NOMO-1 treated with dmso at 0.1 percent for 144 hours (cell line): ENCODE results near the gene SPDYC.
"Not testable (repeated sequence)": the region's sequence is repeated elsewhere in the genome, so short reads cannot be mapped to it uniquely, and the experiment has no call there.

Source experiments
- DNase-seq: peaks from one replicate; lab custom pipeline; 2025; ENCODE audit not compliant: unreplicated experiment; lab: John Stamatoyannopoulos, UW

The SPDYC gene

DNA sequence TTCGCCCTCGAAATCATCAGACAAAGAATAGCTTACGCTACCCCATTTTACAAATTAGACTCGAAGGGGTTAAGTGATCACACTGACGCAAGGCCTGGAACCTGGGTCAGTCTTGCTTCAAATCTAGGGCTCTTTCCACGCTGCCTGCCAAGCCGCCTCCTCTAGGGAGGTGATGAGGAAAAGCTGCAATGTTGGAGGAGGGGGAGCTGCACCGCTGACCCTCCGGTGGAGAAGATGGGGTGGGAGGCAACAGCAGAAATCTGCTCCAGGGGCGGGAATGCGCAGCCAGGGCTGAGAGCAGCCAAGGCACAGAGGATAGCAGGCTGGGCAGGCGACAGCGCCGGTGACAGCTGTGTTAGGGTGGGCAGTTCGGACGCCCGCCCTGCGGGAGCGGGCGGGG lies 36.3 kb upstream of the SPDYC start:
- DNase-seq, result no peak

DNA sequence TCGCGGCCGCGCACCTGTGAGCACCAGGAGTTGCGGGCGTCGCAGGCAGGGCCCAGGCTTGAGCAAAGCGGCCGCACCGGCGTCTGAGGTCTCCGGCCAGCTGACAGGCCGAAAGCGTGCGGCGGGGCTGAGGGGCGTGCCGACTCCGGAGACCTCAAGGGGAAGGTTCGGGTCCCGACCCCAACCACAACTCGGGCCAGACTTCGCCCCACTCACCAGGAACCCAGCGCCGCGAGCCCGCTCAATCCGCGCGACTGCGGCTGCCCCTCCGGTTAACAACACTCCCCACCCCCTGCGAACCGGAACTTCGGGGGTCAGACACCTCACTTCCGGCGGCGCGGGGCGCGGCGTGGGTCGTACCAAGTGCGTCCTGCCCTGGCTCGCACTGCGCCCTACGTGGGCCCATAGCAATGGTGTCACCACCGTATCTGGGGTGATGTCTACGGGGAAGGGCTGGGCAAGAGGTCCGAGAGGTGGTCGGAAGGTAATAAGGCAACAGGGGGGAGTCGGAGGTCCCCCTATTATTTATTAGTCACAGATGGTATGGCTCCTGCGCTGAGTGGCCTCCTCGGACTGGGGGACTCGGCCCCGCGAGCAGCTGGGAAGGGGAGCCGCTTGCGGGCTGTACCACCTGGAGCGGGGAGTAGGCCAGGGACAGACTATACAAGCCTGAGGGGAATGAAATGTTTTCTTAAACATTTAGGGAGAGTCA lies 35.6 kb upstream of the SPDYC start, which contains the start of gene SYVN1:
Gene SYVN1 (minus strand): TSS at position 280 of the 712 bp plus-strand sequence. CDS start 918 bp downstream, outside the sequence.
- DNase-seq, result peak; percentile 91

- DNase-seq, result peak; percentile 95
Observed at GRCh38 chr11:65134952-65135632, 34.9 kb upstream of the SPDYC start.

DNA sequence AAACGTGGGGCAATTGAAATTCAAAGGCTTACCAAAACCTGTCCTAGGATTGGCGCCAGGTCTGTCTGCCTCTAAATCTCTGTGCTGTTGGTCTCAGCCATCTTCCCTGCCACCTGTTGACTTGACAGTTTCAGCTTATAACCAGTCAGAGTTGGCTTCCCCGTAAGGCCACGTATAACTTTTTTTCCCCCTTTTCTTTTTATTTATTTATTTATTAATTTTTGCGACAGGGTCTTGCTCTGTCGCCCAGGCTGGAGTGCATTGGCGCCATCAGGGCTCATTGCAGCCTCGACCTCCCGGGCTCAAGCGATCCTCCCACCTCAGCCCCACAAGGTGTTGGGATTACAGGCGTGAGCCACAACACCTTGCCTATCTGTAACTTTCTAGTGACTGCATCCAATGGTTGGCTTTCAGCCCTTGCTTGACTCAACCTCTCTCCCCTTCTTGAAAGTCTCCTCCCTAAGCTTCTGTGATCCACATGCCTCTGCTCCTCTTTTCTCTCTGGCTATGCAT lies 34.3 kb upstream of the SPDYC start:
- DNase-seq, result no peak

DNA sequence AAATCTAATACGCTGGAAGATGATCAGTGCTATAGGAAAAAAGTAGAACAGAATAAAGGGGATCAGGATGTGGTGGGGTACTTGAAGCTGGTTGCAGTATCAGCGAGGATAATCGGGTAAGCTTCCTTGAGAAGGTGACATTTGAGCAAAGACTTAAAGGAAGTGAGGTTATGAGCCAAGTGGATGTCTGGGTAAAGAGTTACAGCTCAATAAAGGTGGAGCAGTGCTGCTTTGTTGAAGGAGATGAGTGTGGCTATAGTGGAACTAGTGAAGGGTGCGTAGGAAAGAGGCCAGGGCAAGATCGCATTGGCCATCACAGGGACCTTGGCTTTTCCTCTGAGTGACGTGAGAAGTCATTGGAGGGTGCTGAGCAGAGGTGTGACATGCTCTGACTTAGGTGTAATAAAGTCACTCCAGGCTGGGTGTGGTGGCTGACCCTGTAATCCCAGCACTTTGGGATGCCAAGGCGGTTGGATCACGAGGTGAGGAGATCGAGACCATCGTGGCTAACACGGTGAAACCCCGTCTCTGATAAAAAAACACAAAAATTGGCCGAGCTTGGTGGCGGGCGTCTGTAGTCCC lies 33.4 kb upstream of the SPDYC start:
- DNase-seq, result no peak

DNA sequence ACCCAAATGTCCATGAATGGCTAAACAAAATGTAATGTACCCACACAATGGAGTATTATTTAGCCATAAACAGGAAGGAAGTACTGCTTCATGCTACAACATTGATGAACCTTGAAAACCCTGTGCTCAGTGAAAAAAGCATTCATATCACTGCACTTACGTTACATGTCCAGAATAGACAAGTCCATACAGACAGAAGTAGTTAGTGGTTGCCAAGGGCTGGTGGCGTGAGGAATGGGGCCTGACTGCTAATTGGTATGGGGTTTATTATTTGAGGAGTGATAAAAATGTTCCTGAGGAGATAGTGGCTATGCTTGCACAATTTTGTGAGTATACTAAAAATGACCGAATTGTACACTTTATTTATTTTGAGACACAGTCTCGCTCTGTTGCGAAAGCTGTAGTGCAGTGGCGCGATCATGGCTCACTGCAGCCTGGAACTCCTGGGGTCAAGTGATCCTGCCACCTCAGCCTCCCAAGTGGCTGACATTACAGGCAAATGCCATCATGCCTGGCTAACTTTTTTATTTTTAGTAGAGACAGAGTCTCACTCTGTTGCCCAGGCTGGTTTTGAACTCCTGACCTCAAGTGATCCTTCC lies 28.0 kb upstream of the SPDYC start:
- DNase-seq, result no peak

- no peak for DNase-seq
Observed at GRCh38 chr11:65147352-65148075, 22.5 kb upstream of the SPDYC start.

GRCh38 chr11:65148657-65149056 lies 21.4 kb upstream of the SPDYC start:
- DNase-seq, result no peak

- DNase-seq, result not testable (repeated sequence)
Observed at GRCh38 chr11:65150131-65150508, 19.9 kb upstream of the SPDYC start.

DNA sequence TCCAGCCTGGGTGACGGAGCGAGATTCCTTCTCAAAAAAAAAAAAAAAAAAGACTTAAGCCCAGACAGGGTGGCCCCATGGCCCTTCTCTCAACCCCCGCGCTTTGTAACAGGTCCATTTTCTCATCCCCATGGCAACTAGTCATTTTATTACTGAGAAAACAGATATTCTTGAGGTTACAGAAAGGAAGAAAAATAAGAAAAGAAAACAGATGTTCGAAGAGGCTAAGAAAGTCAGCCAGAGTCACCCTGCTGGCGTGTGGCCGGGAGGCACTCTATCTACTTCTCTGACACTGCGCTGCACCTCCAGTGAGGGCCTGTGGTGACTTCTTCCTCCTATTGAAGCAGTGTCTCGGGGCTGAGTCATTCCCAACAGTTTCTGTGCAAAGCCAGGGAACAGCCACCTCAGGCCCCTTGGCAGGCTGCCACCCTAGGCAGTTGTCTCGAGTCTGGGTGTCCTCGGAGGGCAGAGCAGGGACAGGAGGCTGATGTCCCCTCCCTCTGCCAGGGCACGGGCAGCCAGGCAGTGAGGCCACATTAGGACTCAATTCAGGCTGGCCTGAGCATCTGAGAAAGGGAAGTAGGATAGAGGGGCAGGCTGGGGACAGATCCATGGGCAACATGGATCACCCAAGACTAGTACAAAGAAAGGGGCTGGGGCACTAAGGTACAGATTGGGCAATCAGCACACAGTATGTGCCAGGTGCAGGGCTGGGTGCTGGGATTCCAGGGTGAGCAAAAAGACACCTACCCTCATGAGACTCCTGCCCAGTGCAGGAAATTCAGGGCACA lies 19.3 kb upstream of the SPDYC start:
- peak; percentile 78 for DNase-seq

GRCh38 chr11:65151331-65151899 lies 18.6 kb upstream of the SPDYC start:
- DNase-seq, result no peak

- no peak for DNase-seq
Observed at GRCh38 chr11:65152122-65152521, 17.9 kb upstream of the SPDYC start.

DNA sequence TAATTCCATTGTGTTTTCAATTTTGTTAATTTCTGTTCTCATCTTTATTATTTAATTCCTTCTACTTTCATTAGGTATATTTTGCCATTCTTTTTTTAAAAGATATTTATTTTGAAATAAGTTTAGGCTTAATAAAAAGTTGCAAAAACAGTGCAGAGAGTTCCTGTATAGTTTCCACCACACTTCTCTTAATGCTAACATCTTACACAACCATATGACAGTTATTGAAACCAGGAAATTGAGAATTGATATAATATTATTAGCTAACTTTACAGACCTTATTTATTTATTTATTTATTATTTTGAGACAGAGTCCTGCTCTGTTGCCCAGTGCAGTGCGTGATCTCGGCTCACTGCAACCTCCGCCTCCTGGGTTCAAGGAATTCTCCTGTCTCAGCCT lies 13.8 kb upstream of the SPDYC start:
- no peak for DNase-seq

GRCh38 chr11:65156926-65157325 lies 13.1 kb upstream of the SPDYC start:
- DNase-seq, result no peak

- no peak for DNase-seq
Observed at GRCh38 chr11:65157336-65157735, 12.7 kb upstream of the SPDYC start.

- no peak for DNase-seq
Observed at GRCh38 chr11:65159012-65159411, 11.0 kb upstream of the SPDYC start.

- DNase-seq, result no peak
Observed at GRCh38 chr11:65160643-65161042, 9.4 kb upstream of the SPDYC start.

GRCh38 chr11:65163684-65164083 lies 6.3 kb upstream of the SPDYC start:
- DNase-seq, result no peak

GRCh38 chr11:65165410-65166317 lies 4.4 kb upstream of the SPDYC start:
- DNase-seq, result no peak
